Activated B cell treated with CpG ODN at 0.5 μM for 24 hours (primary cell): Measurements from ENCODE around the gene COQ8A. TPM values are rescaled to one million over a fixed set of nuclear protein-coding genes. Genes with fewer than 3 reads are reported as not detected.
A peak's percentile ranks its signal among the peaks of the same experiment; 100 is the strongest.

ENCODE experiments used
- ATAC-seq: fragments of 200-7000 bp; cut with Tn5 transposase; one replicate; pipeline ENCODE4 v1.10.0; 2021; ENCODE audit warnings: low read depth, mild to moderate bottlenecking, moderate library complexity
- CTCF ChIA-PET: fragments of 350-600 bp; sonication (Branson Sonifier 250); formaldehyde crosslinking; loops from one replicate; lab custom pipeline; 2021; ENCODE audit warnings: antibody characterized with exemption; lab: Charles Lee
- POLR2A ChIA-PET: fragments of 350-600 bp; sonication (Branson Sonifier 250); formaldehyde crosslinking; loops from one replicate; lab custom pipeline; 2021; ENCODE audit warnings: antibody characterized with exemption; lab: Charles Lee
- DNase-seq: peaks from one replicate; pipeline ENCODE4 v3.0.0; 2022
- H3K27ac Mint-ChIP-seq: one replicate; pipeline ENCODE4 v1.8.0; 2020; ENCODE audit warnings: mixed read lengths
- H3K27me3 Mint-ChIP-seq: one replicate; pipeline ENCODE4 v1.8.0; 2021; ENCODE audit warnings: mixed read lengths
- H3K36me3 Mint-ChIP-seq: one replicate; pipeline ENCODE4 v1.8.0; 2021; ENCODE audit warnings: low read depth, mixed read lengths
- H3K4me1 Mint-ChIP-seq: one replicate; pipeline ENCODE4 v1.8.0; 2021; ENCODE audit warnings: mixed read lengths
- H3K4me3 Mint-ChIP-seq: one replicate; pipeline ENCODE4 v1.8.0; 2020; ENCODE audit warnings: mild to moderate bottlenecking, mixed read lengths
- H3K9me3 Mint-ChIP-seq: one replicate; pipeline ENCODE4 v1.8.0; 2020; ENCODE audit warnings: mixed read lengths
- CTCF ChIP-seq: fragments of 200-600 bp; IDR thresholded peaks from one replicate; pipeline ENCODE4 v1.8.0; 2022; ENCODE audit warnings: antibody characterized with exemption, mild to moderate bottlenecking
- intact Hi-C: fragments of 100-400 bp; cut with micrococcal nuclease; formaldehyde crosslinking; loops from one replicate; pipeline ENCODE4 v1.15.1; 2024
- total RNA-seq: library from RNA; stranded (reverse); gene quantifications from 2 replicates; pipeline ENCODE4 v1.2.3, GENCODE V29; 2022

The COQ8A gene
- total RNA-seq, 1 donor from 2014 or later, result 28.5 TPM

DNA sequence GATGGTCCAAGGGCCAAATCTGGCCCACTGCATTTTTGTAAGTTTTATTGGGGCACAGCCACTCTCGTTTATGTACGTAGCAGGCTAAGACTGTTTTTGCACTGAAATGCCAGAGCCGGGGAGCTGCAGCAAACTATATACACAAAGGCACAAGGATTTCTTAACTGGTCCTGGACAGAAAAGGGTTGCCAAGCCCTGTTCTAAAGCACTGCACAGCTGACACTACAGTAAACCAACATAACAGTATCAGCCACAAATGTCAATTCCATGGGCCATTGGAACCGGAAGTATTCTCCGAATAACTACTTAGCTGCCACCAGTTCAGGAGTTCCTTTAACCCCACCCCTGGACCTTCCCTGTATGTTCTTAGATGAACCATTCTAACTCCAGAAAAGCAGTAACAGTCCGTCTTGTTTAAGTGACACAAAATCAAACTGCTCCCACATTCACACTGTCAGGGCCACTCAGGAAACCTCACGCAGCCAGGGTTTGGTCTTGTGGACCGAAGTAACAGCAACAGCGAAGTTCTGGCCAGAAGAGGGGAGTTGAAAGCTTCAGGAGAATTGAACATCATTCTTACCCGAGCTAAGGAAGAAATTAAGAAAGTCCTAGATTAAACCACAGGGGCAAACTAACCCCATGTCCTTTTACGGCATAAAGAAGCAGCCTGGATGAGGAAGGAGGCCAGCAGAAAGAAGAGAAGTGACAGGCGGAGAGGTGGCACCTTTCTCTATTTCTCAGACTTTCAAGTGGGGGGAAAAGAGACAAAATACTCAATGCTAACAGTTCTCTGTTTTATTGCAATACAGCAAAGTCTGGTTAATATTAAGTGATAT, 49.2 kb downstream of the COQ8A start:
- ATAC-seq, result no peak
- ChIA-PET CTCF (no interaction called here), POLR2A (interaction anchor here (0.5 to 0.8 kb wide), 2 partner anchors 49 to 1510 kb away, joined by 5 to 6 read pairs; partner anchors contain the start of gene COQ8A)
- peak overlapping the region; percentile 78 for H3K27ac Mint-ChIP-seq
- H3K4me1 Mint-ChIP-seq, result peaks cover 21% of the 10 kb centered on the region
- peaks cover 33% of the 10 kb centered on the region for H3K36me3 Mint-ChIP-seq
- H3K27me3 Mint-ChIP-seq, result no peaks in the 10 kb centered on the region
- no peak for DNase-seq
- H3K9me3 Mint-ChIP-seq, result no peaks in the 10 kb centered on the region
- H3K4me3 Mint-ChIP-seq, result peak overlapping the region; percentile 11
- no peak for TF ChIP-seq CTCF
- intact Hi-C loops, result no loop called here

GRCh38 chr1:226990133-226990716, 50.1 kb downstream of the COQ8A start:
- intact Hi-C loops, result loop anchor here (2.0 kb wide), 1 partner anchor 49 kb away; the partner anchor contains the start of gene COQ8A
- peaks cover 25% of the 10 kb centered on the region for H3K36me3 Mint-ChIP-seq
- no peaks in the 10 kb centered on the region for H3K9me3 Mint-ChIP-seq
- H3K27me3 Mint-ChIP-seq, result no peaks in the 10 kb centered on the region
- peaks cover 21% of the 10 kb centered on the region for H3K4me1 Mint-ChIP-seq
- no peak for TF ChIP-seq CTCF
- ChIA-PET CTCF (no interaction called here), POLR2A (interaction anchor here (0.8 kb wide), 1 partner anchor 50 kb away, joined by 6 read pairs; the partner anchor contains the start of gene COQ8A)
- ATAC-seq (peak; percentile 94), DNase-seq (no peak)
- H3K4me3 Mint-ChIP-seq, result peak overlapping the region; percentile 1
- H3K27ac Mint-ChIP-seq, result peak overlapping the region; percentile 78

- H3K4me3 Mint-ChIP-seq, result no peak overlapping the region
- no peak overlapping the region for H3K27ac Mint-ChIP-seq
- peaks cover 8% of the 10 kb centered on the region for H3K36me3 Mint-ChIP-seq
- intact Hi-C loops, result loop anchor here (2.0 kb wide), 1 partner anchor 51 kb away; the partner anchor contains the start of gene COQ8A
- ChIA-PET POLR2A (no interaction called here), CTCF (no interaction called here)
- H3K27me3 Mint-ChIP-seq, result no peaks in the 10 kb centered on the region
- no peak for TF ChIP-seq CTCF
- no peak for ATAC-seq
- peaks cover 26% of the 10 kb centered on the region for H3K4me1 Mint-ChIP-seq
- H3K9me3 Mint-ChIP-seq, result no peaks in the 10 kb centered on the region
- no peak for DNase-seq
These were observed 51.8 kb downstream of the COQ8A start for GRCh38 chr1:226991920-226992319.

DNA sequence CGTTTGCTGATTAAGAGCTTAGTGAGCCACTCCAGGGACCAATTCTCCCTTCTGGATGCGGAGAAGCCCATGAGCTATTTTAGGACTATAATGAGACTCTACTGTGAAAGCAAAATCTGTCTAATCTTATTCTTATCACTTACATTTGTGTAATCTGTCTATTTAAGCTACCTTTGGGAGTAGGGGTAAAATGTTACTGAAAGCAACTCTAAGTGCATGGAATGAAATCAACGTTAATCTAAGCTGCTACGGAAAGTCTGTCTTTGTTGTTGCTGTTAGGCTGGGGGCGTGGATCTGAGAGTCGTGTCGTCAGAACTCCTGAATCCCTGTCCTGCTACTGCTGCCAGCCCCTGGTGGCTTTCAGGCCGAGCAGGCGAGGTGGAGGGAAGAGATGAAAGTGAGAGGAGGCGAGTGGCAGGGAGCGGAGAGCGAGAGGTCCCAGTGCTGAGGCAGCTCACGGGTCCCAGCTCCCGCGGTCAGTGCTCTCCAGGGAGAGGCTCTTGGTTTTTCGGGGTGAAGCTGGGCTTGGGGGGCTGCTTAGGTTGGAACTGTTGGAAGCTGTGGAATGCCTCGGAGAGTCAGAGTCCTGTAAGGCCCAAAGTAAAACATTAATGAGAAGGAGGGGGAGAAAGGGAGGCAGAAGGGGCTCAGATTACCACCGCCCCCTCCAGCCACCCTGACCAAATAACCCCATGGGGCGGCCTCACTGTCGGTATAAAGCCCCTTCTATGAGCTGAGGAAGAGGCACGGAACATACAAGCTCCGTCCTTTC, 53.9 kb downstream of the COQ8A start:
- TF ChIP-seq CTCF, result no peak
- no peak for DNase-seq
- CTCF ChIA-PET, result no interaction called here
- intact Hi-C loops, result no loop called here
- ATAC-seq, result no peak
- Mint-ChIP-seq H3K9me3 (no peaks in the 10 kb centered on the region), H3K27ac (no peak overlapping the region), H3K4me1 (peaks cover 24% of the 10 kb centered on the region), H3K27me3 (peaks cover 3% of the 10 kb centered on the region), H3K4me3 (no peak overlapping the region), H3K36me3 (no peaks in the 10 kb centered on the region)
- POLR2A ChIA-PET, result interaction anchor here (0.5 kb wide), 1 partner anchor 1101 kb away, joined by 3 read pairs; no protein-coding TSS in a partner anchor
